Mucosa of stomach (tissue), 1 donor: ENCODE data around the gene CNPY2.

Experiments used
- H3K27me3 ChIP-seq: one replicate; pipeline ENCODE4 v1.7.0; 2013; ENCODE audit warnings: mild to moderate bottlenecking, low read length; ENCODE audit not compliant: control insufficient read depth, insufficient read depth
- H3K36me3 ChIP-seq: one replicate; pipeline ENCODE4 v1.7.0; 2013; ENCODE audit warnings: low read length; ENCODE audit not compliant: control insufficient read depth, insufficient read depth
- H3K4me1 ChIP-seq: one replicate; pipeline ENCODE4 v1.7.0; 2013; ENCODE audit warnings: mild to moderate bottlenecking, low read length; ENCODE audit not compliant: control insufficient read depth, insufficient read depth
- H3K4me3 ChIP-seq: one replicate; pipeline ENCODE4 v1.7.0; 2013; ENCODE audit warnings: low read length
- H3K9ac ChIP-seq: one replicate; pipeline ENCODE4 v1.7.0; 2013; ENCODE audit warnings: mild to moderate bottlenecking, low read length, moderate library complexity
- H3K9me3 ChIP-seq: one replicate; pipeline ENCODE4 v1.7.0; 2013; ENCODE audit warnings: mild to moderate bottlenecking, low read length, moderate library complexity; ENCODE audit not compliant: control insufficient read depth
- donor health status: Pancreatic carcinoma.

CNPY2 gene

DNA sequence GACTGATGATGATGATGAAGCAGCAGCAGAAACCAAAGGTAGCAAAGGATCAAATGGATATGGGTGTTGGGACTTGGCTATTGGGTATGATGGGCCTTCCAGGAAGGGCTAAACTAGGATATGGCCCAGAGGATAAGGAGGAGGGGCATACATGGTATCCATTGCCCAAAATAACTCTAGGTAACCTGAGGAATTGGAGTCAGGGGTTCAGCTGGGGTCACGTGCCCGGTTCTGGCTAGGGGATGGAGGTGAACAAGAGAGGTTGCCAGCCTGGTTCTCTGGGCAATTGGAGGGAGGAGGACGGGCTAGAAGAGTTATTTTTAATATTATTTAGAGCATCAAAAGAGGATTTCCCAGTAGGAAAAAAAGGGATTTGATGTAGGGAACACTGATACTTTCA lies 54.9 kb downstream of the CNPY2 start:
- Histone ChIP-seq H3K27me3 (no peaks in the 10 kb centered on the region), H3K9ac (no peak overlapping the region), H3K36me3 (peaks cover under 1% of the 10 kb centered on the region), H3K4me3 (no peak overlapping the region), H3K4me1 (peaks cover 17% of the 10 kb centered on the region), H3K9me3 (no peaks in the 10 kb centered on the region)

DNA sequence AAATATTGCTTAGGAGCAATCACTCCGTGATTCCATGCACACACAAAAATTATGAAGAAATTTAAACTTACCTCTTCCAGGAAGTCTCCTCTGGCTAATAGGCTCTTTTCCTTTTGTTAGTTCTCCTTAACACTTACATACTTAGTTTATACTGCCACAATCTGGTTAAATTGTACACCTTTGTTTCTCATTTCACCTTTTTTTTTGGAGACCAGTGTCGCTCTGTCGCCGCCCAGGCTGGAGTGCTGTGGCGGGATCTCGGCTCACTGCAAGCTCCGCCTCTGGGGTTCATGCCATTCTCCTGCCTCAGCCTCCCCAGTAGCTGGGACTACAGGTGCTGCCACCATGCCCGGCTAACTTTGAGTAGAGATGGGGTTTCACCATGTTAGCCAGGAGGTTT lies 55.4 kb downstream of the CNPY2 start:
- peaks cover 17% of the 10 kb centered on the region for H3K4me1 ChIP-seq
- H3K9ac ChIP-seq = no peak overlapping the region
- no peaks in the 10 kb centered on the region for H3K27me3 ChIP-seq
- peaks cover 3% of the 10 kb centered on the region for H3K36me3 ChIP-seq
- H3K4me3 ChIP-seq = no peak overlapping the region
- no peaks in the 10 kb centered on the region for H3K9me3 ChIP-seq
